ENCODE data around the gene SIAH3. TPM values are rescaled to one million over a fixed set of nuclear protein-coding genes. Genes with fewer than 3 reads are reported as not detected.

SIAH3 gene
- total RNA-seq, 2 experiments from 2014 or later = not detected

- Histone ChIP-seq H3K4me3 (ENCODE audit: low read depth, low read length, poor library complexity, severe bottlenecking) (no peak overlapping the region), H3K4me1 (ENCODE audit: insufficient read depth, low read length, poor library complexity, severe bottlenecking) (no peaks in the 10 kb centered on the region), H3K79me2 (ENCODE audit: insufficient read depth, low read depth, low read length) (no peaks in the 10 kb centered on the region), H3K4me2 (ENCODE audit: low read length) (no peak overlapping the region), H3K9me3 (ENCODE audit: low read length) (no peaks in the 10 kb centered on the region), H3K27ac (ENCODE audit: low read depth, low read length, poor library complexity, severe bottlenecking) (no peak overlapping the region), H3K36me3 (ENCODE audit: insufficient read depth, low read length) (no peaks in the 10 kb centered on the region), H4K20me1 (ENCODE audit: insufficient read depth, low read length) (no peaks in the 10 kb centered on the region), H3K9me2 (ENCODE audit: insufficient read depth, low read length) (no peaks in the 10 kb centered on the region), H2AFZ (ENCODE audit: low read length) (no peak overlapping the region)
- POLR2A ChIA-PET = interaction anchor here (0.6 kb wide), 1 partner anchor 170 kb away, joined by 4 read pairs; no protein-coding TSS in a partner anchor
- TF ChIP-seq EZH2phosphoT487 (IDR thresholded peaks at IDR 0.05; ENCODE audit: borderline replicate concordance, low read depth, low read length) (no peak), CTCF (conservative IDR thresholded peaks at IDR 0.05; ENCODE audit: low read length) (no peak)
- intact Hi-C loops (cut with micrococcal nuclease; ENCODE audit: unreplicated experiment) = no loop called here
- CTCF ChIA-PET (ENCODE audit: unreplicated experiment) = interaction anchor here (0.5 kb wide), 1 partner anchor 8 kb away, joined by 4 read pairs; no protein-coding TSS in a partner anchor
- no peak for DNase-seq (ENCODE audit: low spot score)
- BruUV-seq (replicated peaks) = no TSS peak
Observed at GRCh38 chr13:45826731-45827130, 24.8 kb downstream of the SIAH3 start.

- no peaks in the 10 kb centered on the region for H3K36me3 ChIP-seq (ENCODE audit: insufficient read depth, low read length)
- H3K27ac ChIP-seq (ENCODE audit: low read depth, low read length, poor library complexity, severe bottlenecking) = no peak overlapping the region
- H3K79me2 ChIP-seq (ENCODE audit: insufficient read depth, low read depth, low read length) = no peaks in the 10 kb centered on the region
- H3K9me2 ChIP-seq (ENCODE audit: insufficient read depth, low read length) = no peaks in the 10 kb centered on the region
- H4K20me1 ChIP-seq (ENCODE audit: insufficient read depth, low read length) = no peaks in the 10 kb centered on the region
- no peak overlapping the region for H3K4me2 ChIP-seq (ENCODE audit: low read length)
- TF ChIP-seq CTCF (conservative IDR thresholded peaks at IDR 0.05; ENCODE audit: low read length) (no peak), EZH2phosphoT487 (IDR thresholded peaks at IDR 0.05; ENCODE audit: borderline replicate concordance, low read depth, low read length) (no peak)
- H3K9me3 ChIP-seq (ENCODE audit: low read length) = no peaks in the 10 kb centered on the region
- no peaks in the 10 kb centered on the region for H3K4me1 ChIP-seq (ENCODE audit: insufficient read depth, low read length, poor library complexity, severe bottlenecking)
- intact Hi-C loops (cut with micrococcal nuclease; ENCODE audit: unreplicated experiment) = no loop called here
- H2AFZ ChIP-seq (ENCODE audit: low read length) = no peak overlapping the region
- ChIA-PET CTCF (ENCODE audit: unreplicated experiment) (no interaction called here), POLR2A (interaction anchor here (1.5 kb wide), 1 partner anchor 18 kb away, joined by 3 read pairs; no protein-coding TSS in a partner anchor)
- no peak for DNase-seq (ENCODE audit: low spot score)
- H3K4me3 ChIP-seq (ENCODE audit: low read depth, low read length, poor library complexity, severe bottlenecking) = no peak overlapping the region
- BruUV-seq (replicated peaks) = no TSS peak
Observed at GRCh38 chr13:45825387-45825650, 26.2 kb downstream of the SIAH3 start.

- ChIA-PET POLR2A (no interaction called here), CTCF (ENCODE audit: unreplicated experiment) (no interaction called here)
- DNase-seq (ENCODE audit: low spot score) = no peak
- intact Hi-C loops (cut with micrococcal nuclease; ENCODE audit: unreplicated experiment) = no loop called here
- no TSS peak for BruUV-seq (replicated peaks)
- no peak overlapping the region for H3K4me3 ChIP-seq (ENCODE audit: low read depth, low read length, poor library complexity, severe bottlenecking)
- no peaks in the 10 kb centered on the region for H3K4me1 ChIP-seq (ENCODE audit: insufficient read depth, low read length, poor library complexity, severe bottlenecking)
- H3K9me3 ChIP-seq (ENCODE audit: low read length) = no peaks in the 10 kb centered on the region
- H4K20me1 ChIP-seq (ENCODE audit: insufficient read depth, low read length) = no peaks in the 10 kb centered on the region
- no peak overlapping the region for H2AFZ ChIP-seq (ENCODE audit: low read length)
- H3K9me2 ChIP-seq (ENCODE audit: insufficient read depth, low read length) = no peaks in the 10 kb centered on the region
- no peaks in the 10 kb centered on the region for H3K79me2 ChIP-seq (ENCODE audit: insufficient read depth, low read depth, low read length)
- TF ChIP-seq CTCF (conservative IDR thresholded peaks at IDR 0.05; ENCODE audit: low read length) = no peak
- TF ChIP-seq EZH2phosphoT487 (IDR thresholded peaks at IDR 0.05; ENCODE audit: borderline replicate concordance, low read depth, low read length) = no peak
- H3K4me2 ChIP-seq (ENCODE audit: low read length) = no peak overlapping the region
- no peaks in the 10 kb centered on the region for H3K36me3 ChIP-seq (ENCODE audit: insufficient read depth, low read length)
- no peak overlapping the region for H3K27ac ChIP-seq (ENCODE audit: low read depth, low read length, poor library complexity, severe bottlenecking)
Observed at GRCh38 chr13:45823583-45823982, 28.0 kb downstream of the SIAH3 start.
